ENCODE results near the gene OR6B2. TPM values are rescaled to one million over a fixed set of nuclear protein-coding genes. Genes with fewer than 3 reads are reported as not detected.

OR6B2 gene
- total RNA-seq, 1 experiment from 2014 or later, result not detected

GRCh38 chr2:240064898-240065297, 34.7 kb upstream of the OR6B2 start:
- intact Hi-C loops (cut with micrococcal nuclease; ENCODE audit: unreplicated experiment), result no loop called here
- H3K27ac Mint-ChIP-seq (ENCODE audit: unreplicated experiment), result no peak overlapping the region
- no peak overlapping the region for H3K4me3 Mint-ChIP-seq (ENCODE audit: low read depth, unreplicated experiment)
- peaks cover 98% of the 10 kb centered on the region for H3K27me3 Mint-ChIP-seq (ENCODE audit: unreplicated experiment)
- BruUV-seq (replicated peaks), result no TSS peak
- CTCF ChIA-PET, result no interaction called here
- no peaks in the 10 kb centered on the region for H3K9me3 Mint-ChIP-seq (ENCODE audit: low read depth, unreplicated experiment)
- DNase-seq, result no peak
- no peaks in the 10 kb centered on the region for H3K36me3 Mint-ChIP-seq (ENCODE audit: insufficient read depth, unreplicated experiment)
- H3K4me1 Mint-ChIP-seq (ENCODE audit: low read depth, unreplicated experiment), result no peaks in the 10 kb centered on the region
- no peak for TF ChIP-seq CTCF (IDR thresholded peaks at IDR 0.05; ENCODE audit: unreplicated experiment)

GRCh38 chr2:240060977-240061591, 30.9 kb upstream of the OR6B2 start:
- intact Hi-C loops (cut with micrococcal nuclease; ENCODE audit: unreplicated experiment), result loop anchor here (1.0 kb wide), 1 partner anchor 83 kb away; no protein-coding TSS in a partner anchor
- CTCF ChIA-PET, result interaction anchor here (0.6 to 1.6 kb wide), 9 partner anchors 17 to 779 kb away, joined by 3 to 24 read pairs (median 3); partner anchors contain the start of genes NDUFA10 and OTOS
- Mint-ChIP-seq H3K27me3 (ENCODE audit: unreplicated experiment) (peaks cover 98% of the 10 kb centered on the region), H3K27ac (ENCODE audit: unreplicated experiment) (no peak overlapping the region), H3K9me3 (ENCODE audit: low read depth, unreplicated experiment) (no peaks in the 10 kb centered on the region), H3K36me3 (ENCODE audit: insufficient read depth, unreplicated experiment) (no peaks in the 10 kb centered on the region), H3K4me1 (ENCODE audit: low read depth, unreplicated experiment) (no peaks in the 10 kb centered on the region), H3K4me3 (ENCODE audit: low read depth, unreplicated experiment) (no peak overlapping the region)
- BruUV-seq (replicated peaks), result no TSS peak
- peak; percentile 43 for TF ChIP-seq CTCF (IDR thresholded peaks at IDR 0.05; ENCODE audit: unreplicated experiment)
- peak; percentile 62 for DNase-seq

GRCh38 chr2:240056678-240057077, 26.4 kb upstream of the OR6B2 start:
- CTCF ChIA-PET, result no interaction called here
- Mint-ChIP-seq H3K27me3 (ENCODE audit: unreplicated experiment) (peaks cover 100% of the 10 kb centered on the region), H3K4me1 (ENCODE audit: low read depth, unreplicated experiment) (peaks cover 9% of the 10 kb centered on the region), H3K9me3 (ENCODE audit: low read depth, unreplicated experiment) (no peaks in the 10 kb centered on the region), H3K4me3 (ENCODE audit: low read depth, unreplicated experiment) (no peak overlapping the region), H3K36me3 (ENCODE audit: insufficient read depth, unreplicated experiment) (peaks cover 4% of the 10 kb centered on the region), H3K27ac (ENCODE audit: unreplicated experiment) (no peak overlapping the region)
- no peak for DNase-seq
- intact Hi-C loops (cut with micrococcal nuclease; ENCODE audit: unreplicated experiment), result no loop called here
- no TSS peak for BruUV-seq (replicated peaks)
- no peak for TF ChIP-seq CTCF (IDR thresholded peaks at IDR 0.05; ENCODE audit: unreplicated experiment)

GRCh38 chr2:240055177-240055917, 25.1 kb upstream of the OR6B2 start:
- Mint-ChIP-seq H3K27me3 (ENCODE audit: unreplicated experiment) (peaks cover 100% of the 10 kb centered on the region), H3K27ac (ENCODE audit: unreplicated experiment) (no peak overlapping the region), H3K4me1 (ENCODE audit: low read depth, unreplicated experiment) (peaks cover 9% of the 10 kb centered on the region), H3K4me3 (ENCODE audit: low read depth, unreplicated experiment) (peak overlapping the region; percentile 27), H3K36me3 (ENCODE audit: insufficient read depth, unreplicated experiment) (peaks cover 4% of the 10 kb centered on the region), H3K9me3 (ENCODE audit: low read depth, unreplicated experiment) (no peaks in the 10 kb centered on the region)
- no peak for DNase-seq
- intact Hi-C loops (cut with micrococcal nuclease; ENCODE audit: unreplicated experiment), result no loop called here
- TF ChIP-seq CTCF (IDR thresholded peaks at IDR 0.05; ENCODE audit: unreplicated experiment), result no peak
- BruUV-seq (replicated peaks), result no TSS peak
- CTCF ChIA-PET, result no interaction called here

Measured in Calu3 (cell line).